Sigmoid colon (tissue), 7 donors: ENCODE measurements around the gene EOGT. TPM values are rescaled to one million over a fixed set of nuclear protein-coding genes. Genes with fewer than 3 reads are reported as not detected.
A peak's percentile ranks its signal among the peaks of the same experiment; 100 is the strongest.

Experiments
- DNase-seq: peaks from one replicate; pipeline ENCODE4 v3.0.0-alpha.2; 2019
- H3K27ac ChIP-seq, 4 donors: fragments of 200-600 bp; sonication (generic); one replicate each; pipeline ENCODE4 v1.5.1; 2016 to 2019; ENCODE audit warnings: mild to moderate bottlenecking in 1 of 4
- H3K27me3 ChIP-seq, 3 donors: fragments of 200-600 bp; sonication (generic); one replicate each; pipeline ENCODE4 v1.5.1; 2019; ENCODE audit warnings: mild to moderate bottlenecking in 1 of 3
- H3K36me3 ChIP-seq, 4 donors: fragments of 200-600 bp; sonication (generic); one replicate each; pipeline ENCODE4 v1.5.1; 2016 to 2019
- H3K4me1 ChIP-seq, 4 donors: fragments of 200-600 bp; sonication (generic); one replicate each; pipeline ENCODE4 v1.5.1; 2017 to 2019
- H3K4me3 ChIP-seq, 4 donors: fragments of 200-600 bp; sonication (generic); one replicate each; pipeline ENCODE4 v1.5.1; 2017 to 2019; ENCODE audit warnings: mild to moderate bottlenecking in 2 of 4, moderate library complexity in 1 of 4
- H3K9me3 ChIP-seq, 4 donors: fragments of 200-600 bp in 3 of 4; sonication (generic) in 3 of 4; one replicate each; pipeline versions ENCODE4 v1.5.1 to v1.6.1; 2013 to 2019
- CTCF ChIP-seq, 4 experiments: fragments of 450-650 bp in 3 of 4; fragments of 200-600 bp in 1 of 4; IDR thresholded peaks; one replicate each; pipeline ENCODE4 v1.5.1; 2016 to 2019; ENCODE audit warnings: antibody characterized with exemption in 4 of 4, mild to moderate bottlenecking in 3 of 4, moderate library complexity in 2 of 4
- EP300 ChIP-seq, 4 donors: sonication (generic); formaldehyde crosslinking; IDR thresholded peaks; one replicate each; pipeline ENCODE4 v1.6.1; 2017; ENCODE audit warnings: antibody characterized with exemption in 4 of 4
- POLR2A ChIP-seq, 2 donors: fragments of 450-650 bp; IDR thresholded peaks; one replicate each; pipeline ENCODE4 v1.6.1; 2016; ENCODE audit warnings: antibody characterized with exemption in 2 of 2, mild to moderate bottlenecking in 2 of 2, moderate library complexity in 2 of 2
- POLR2AphosphoS5 ChIP-seq, 4 donors: sonication (generic); formaldehyde crosslinking; IDR thresholded peaks; one replicate each; pipeline ENCODE4 v1.6.1; 2017; ENCODE audit warnings: antibody characterized with exemption in 4 of 4
- WGBS, 2 donors: extraction: QIAGEN DNeasy Blood & Tissue Kit; methylation state at CpG; one replicate each; pipeline ENCODE4 v1.1.7; 2013; 5-methylcytosine and 5-hydroxymethylcytosine counted together
- intact Hi-C: fragments of 100-400 bp; cut with DNase I; formaldehyde crosslinking; loops from one replicate; pipeline ENCODE4 v1.15.1; 2023
- polyA plus RNA-seq, 3 donors: library from polyadenylated mRNA; stranded (reverse); fragments of 200-250 nt; gene quantifications; one replicate each; pipeline ENCODE4 v1.2.3, GENCODE V29; 2013
- total RNA-seq, 4 donors: library from RNA; depleted of rRNA; stranded (reverse); fragments of >200 nt; gene quantifications; one replicate each; pipeline ENCODE4 v1.1.0, GENCODE V29; 2016
- donor health status: healthy with polysubstance abuse.
- donor health status: Bipolar disorder and iron deficiency.
- donor health status: healthy.

EOGT gene
- total and polyA plus RNA-seq, 7 donors = 4.6 to 103 (median 42.1) TPM

GRCh38 chr3:69012100-69012799 is 1.2 kb downstream of the EOGT start:
- WGBS, 2 donors = 82 to 84% methylated on average over 22 of the region's 22 CpGs
- Histone ChIP-seq H3K27ac (peak overlapping the region; percentile 93 to 99 (median 99)), H3K4me3 (peak overlapping the region; percentile 65 to 96 (median 84)), H3K9me3 (no peaks in the 10 kb centered on the region), H3K4me1 (peaks cover 0 to 56% (median 49%) of the 10 kb centered on the region in 4 donors), H3K27me3 (no peaks in the 10 kb centered on the region), H3K36me3 (peaks cover 0 to 19% (median 0%) of the 10 kb centered on the region in 4 donors)
- intact Hi-C loops = loop anchor here (2.0 kb wide), 1 partner anchor 69 kb away; the partner anchor contains the start of gene UBA3
- peak; percentile 82 for DNase-seq
- TF ChIP-seq CTCF (IDR thresholded peaks at IDR 0.05) = no peak
- peak in 2 of 4 donors; percentile 2 to 11 for TF ChIP-seq EP300 (IDR thresholded peaks at IDR 0.05)
- no peak for TF ChIP-seq POLR2AphosphoS5 (IDR thresholded peaks at IDR 0.05)
- TF ChIP-seq POLR2A (IDR thresholded peaks at IDR 0.05) = no peak

GRCh38 chr3:69011096-69011730 is 2.3 kb downstream of the EOGT start:
- H3K4me1 ChIP-seq = peaks cover 0 to 59% (median 50%) of the 10 kb centered on the region in 4 donors
- DNase-seq = no peak
- peak overlapping the region in 1 of 4 donors; percentile 87 for H3K4me3 ChIP-seq
- H3K9me3 ChIP-seq = no peaks in the 10 kb centered on the region
- no peak for TF ChIP-seq POLR2AphosphoS5 (IDR thresholded peaks at IDR 0.05)
- TF ChIP-seq EP300 (IDR thresholded peaks at IDR 0.05) = no peak
- TF ChIP-seq CTCF (IDR thresholded peaks at IDR 0.05) = no peak
- TF ChIP-seq POLR2A (IDR thresholded peaks at IDR 0.05) = no peak
- peaks cover 0 to 29% (median 5%) of the 10 kb centered on the region in 4 donors for H3K36me3 ChIP-seq
- WGBS, 2 donors = 96 to 97% methylated on average over 8 of the region's 8 CpGs
- no peaks in the 10 kb centered on the region for H3K27me3 ChIP-seq
- intact Hi-C loops = no loop called here
- H3K27ac ChIP-seq = peak overlapping the region; percentile 93 to 99 (median 99)

- Histone ChIP-seq H3K9me3 (no peaks in the 10 kb centered on the region), H3K4me1 (peaks cover 0 to 64% (median 51%) of the 10 kb centered on the region in 4 donors), H3K27me3 (no peaks in the 10 kb centered on the region), H3K4me3 (no peak overlapping the region), H3K27ac (peak overlapping the region; percentile 17 to 99 (median 99)), H3K36me3 (peaks cover 3 to 44% (median 6%) of the 10 kb centered on the region in 4 donors)
- intact Hi-C loops = no loop called here
- no peak for DNase-seq
- TF ChIP-seq POLR2AphosphoS5 (IDR thresholded peaks at IDR 0.05) (peak in 1 of 4 donors; percentile 7), POLR2A (IDR thresholded peaks at IDR 0.05) (no peak)
- WGBS, 2 donors = 79 to 85% methylated on average over 3 of the region's 3 CpGs
Observed at GRCh38 chr3:69009559-69010410, 3.7 kb downstream of the EOGT start.

- H3K4me1 ChIP-seq = peaks cover 0 to 56% (median 43%) of the 10 kb centered on the region in 4 donors
- peaks cover 3 to 52% (median 9%) of the 10 kb centered on the region in 4 donors for H3K36me3 ChIP-seq
- intact Hi-C loops = no loop called here
- TF ChIP-seq POLR2AphosphoS5 (IDR thresholded peaks at IDR 0.05) = no peak
- no peak for TF ChIP-seq POLR2A (IDR thresholded peaks at IDR 0.05)
- H3K27me3 ChIP-seq = no peaks in the 10 kb centered on the region
- peak overlapping the region; percentile 17 to 99 (median 99) for H3K27ac ChIP-seq
- WGBS, 2 donors = 82 to 84% methylated on average over 2 of the region's 2 CpGs
- no peak overlapping the region for H3K4me3 ChIP-seq
- no peaks in the 10 kb centered on the region for H3K9me3 ChIP-seq
- no peak for DNase-seq
Observed at GRCh38 chr3:69008980-69009379, 4.5 kb downstream of the EOGT start.

- Histone ChIP-seq H3K27me3 (no peaks in the 10 kb centered on the region), H3K4me1 (peaks cover 0 to 41% (median 29%) of the 10 kb centered on the region in 4 donors), H3K9me3 (no peaks in the 10 kb centered on the region), H3K27ac (peak overlapping the region in 1 of 4 donors; percentile 11), H3K4me3 (no peak overlapping the region), H3K36me3 (peaks cover 3 to 82% (median 24%) of the 10 kb centered on the region in 4 donors)
- no peak for TF ChIP-seq POLR2A (IDR thresholded peaks at IDR 0.05)
- TF ChIP-seq POLR2AphosphoS5 (IDR thresholded peaks at IDR 0.05) = no peak
- no peak for TF ChIP-seq EP300 (IDR thresholded peaks at IDR 0.05)
- no peak for TF ChIP-seq CTCF (IDR thresholded peaks at IDR 0.05)
- 92 to 96% methylated on average over 5 of the region's 5 CpGs for WGBS, 2 donors
- no peak for DNase-seq
- intact Hi-C loops = no loop called here
Observed at GRCh38 chr3:69005791-69006482, 7.5 kb downstream of the EOGT start.
